OCI-LY3 (cell line): ENCODE data around the gene TRA2A.

ENCODE experiments used
- CTCF ChIP-seq: fragments of 200-600, 300-600 bp; sonication (generic); IDR thresholded peaks from 2 replicates; pipeline ENCODE4 v1.5.1; 2014; ENCODE audit warnings: antibody characterized with exemption, low read length, low read depth
- EZH2phosphoT487 ChIP-seq: fragments of 200-600 bp; shearing (Covaris generic); IDR thresholded peaks from 2 replicates; pipeline ENCODE4 v1.6.1; 2018; ENCODE audit warnings: antibody characterized with exemption, mixed run types, low read depth

GRCh38 chr7:23471106-23471859 lies 60.5 kb downstream of the TRA2A start:
- TF ChIP-seq CTCF (no peak), EZH2phosphoT487 (no peak)
